Measurements from ENCODE around the gene EYA2.

- TF ChIP-seq CTCF (IDR thresholded peaks at IDR 0.05) (no peak), POLR2A (IDR thresholded peaks at IDR 0.05) (no peak)
Observed at GRCh38 chr20:46893051-46893450, 1.6 kb upstream of the EYA2 start.

Measured in heart left ventricle (tissue), 13 donors.